Measurements from ENCODE around the gene PTMA.
"Not testable (repeated sequence)": the region's sequence is repeated elsewhere in the genome, so short reads cannot be mapped to it uniquely, and the experiment has no call there.

The PTMA gene, protein sequence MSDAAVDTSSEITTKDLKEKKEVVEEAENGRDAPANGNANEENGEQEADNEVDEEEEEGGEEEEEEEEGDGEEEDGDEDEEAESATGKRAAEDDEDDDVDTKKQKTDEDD

DNA sequence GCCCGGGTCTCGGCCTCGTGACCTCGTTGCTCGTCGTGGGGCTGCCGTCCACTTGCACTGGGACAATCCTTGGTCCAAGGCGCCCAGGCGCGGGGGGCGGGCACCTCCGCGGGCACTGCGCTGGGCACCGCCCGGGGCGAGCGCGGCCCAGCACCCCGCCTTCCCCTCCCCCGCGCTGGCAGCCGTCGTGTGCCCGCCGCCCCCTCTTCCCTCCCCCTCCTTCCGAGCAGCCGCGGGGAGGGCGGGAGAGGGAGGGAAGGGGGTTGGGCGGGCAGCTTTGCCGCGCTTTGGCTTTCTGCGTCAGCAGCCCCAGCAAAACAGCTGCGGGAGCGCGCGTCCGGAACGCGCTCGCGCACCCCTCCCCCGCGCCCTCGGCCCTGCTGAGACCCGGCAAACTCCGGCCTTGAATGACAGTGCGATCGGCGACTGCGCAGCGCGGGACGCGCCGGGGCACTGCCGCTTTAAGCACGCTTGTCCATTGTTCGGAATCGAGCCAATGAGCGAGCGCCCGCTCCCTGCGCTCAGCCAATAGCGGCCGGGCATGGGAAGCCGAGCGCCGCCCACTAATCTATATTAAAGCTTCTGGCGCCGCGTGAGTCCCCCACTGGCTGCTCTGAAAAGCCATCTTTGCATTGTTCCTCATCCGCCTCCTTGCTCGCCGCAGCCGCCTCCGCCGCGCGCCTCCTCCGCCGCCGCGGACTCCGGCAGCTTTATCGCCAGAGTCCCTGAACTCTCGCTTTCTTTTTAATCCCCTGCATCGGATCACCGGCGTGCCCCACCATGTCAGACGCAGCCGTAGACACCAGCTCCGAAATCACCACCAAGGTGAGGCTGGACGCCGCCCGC, at the start of gene PTMA:
PTMA (plus strand) TSS at position 599 of the 846 bp plus-strand sequence; CDS start at position 781, 182 bp downstream.
- DNase-seq = peak; percentile 95

DNA sequence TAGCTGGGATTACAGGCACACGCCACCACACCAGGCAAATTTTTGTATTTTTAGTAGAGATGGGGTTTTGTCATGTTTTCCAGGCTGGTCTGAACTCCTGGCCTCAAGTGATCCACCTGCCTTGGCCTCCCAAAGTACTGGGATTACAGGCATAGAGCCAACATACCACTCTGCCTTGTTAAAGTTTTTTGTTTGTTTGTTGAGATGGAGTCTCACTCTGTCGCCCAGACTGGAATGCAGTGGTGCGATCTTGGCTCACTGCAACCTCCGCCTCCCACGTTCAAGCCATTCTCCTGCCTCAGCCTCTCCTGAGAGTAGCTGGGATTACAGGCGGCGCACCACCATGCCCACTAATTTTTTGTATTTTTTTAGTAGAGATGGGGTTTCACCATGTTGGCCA, 48.3 kb upstream of the PTMA start:
- not testable (repeated sequence) for DNase-seq

DNA sequence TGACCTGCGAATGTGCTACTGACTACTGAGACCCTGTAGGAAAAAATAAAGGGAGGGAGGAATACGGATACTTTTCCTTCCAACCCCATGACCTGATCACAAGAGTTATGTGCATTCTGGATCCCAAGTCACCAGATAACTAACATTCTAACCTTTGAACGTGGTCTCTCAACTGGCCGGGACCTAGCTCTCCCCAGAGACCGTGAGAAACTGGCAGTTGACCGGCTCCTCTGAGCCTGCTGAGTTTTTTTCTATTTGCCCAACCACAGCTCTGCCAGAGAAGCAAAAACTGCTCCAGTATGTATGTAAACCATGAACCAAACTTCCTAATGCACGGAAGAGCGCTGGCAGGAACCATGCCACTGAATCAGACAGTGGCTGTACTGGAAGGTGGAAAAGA, 47.5 kb upstream of the PTMA start:
- no peak for DNase-seq

DNA sequence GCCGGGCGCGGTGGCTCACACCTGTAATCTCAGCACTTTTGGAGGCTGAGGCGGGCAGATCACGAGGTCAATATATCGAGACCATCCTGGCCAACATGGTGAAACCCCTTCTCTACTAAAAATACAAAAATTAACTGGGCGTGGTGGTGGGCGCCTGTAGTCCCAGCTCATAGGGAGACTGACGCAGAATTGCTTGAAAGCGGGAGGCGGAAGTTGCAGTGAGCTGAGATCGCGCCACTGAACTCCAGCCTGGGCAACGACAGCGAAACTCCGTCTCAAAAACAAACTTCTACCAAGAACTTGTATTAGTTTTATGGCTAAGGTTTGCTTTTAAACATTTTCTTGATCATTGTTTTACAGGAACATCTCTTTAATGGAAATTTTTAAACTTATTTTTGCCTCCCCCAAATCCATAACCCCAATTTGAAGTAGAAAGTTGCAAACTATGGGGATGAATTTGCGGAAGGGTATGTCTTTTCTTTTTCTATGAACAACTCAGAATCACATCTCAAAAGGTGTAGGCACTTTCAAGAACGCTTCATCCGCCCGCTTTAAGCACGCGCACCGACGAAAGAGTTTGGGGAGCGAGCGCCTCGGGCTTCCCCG, 46.8 kb upstream of the PTMA start:
- no peak for DNase-seq

DNA sequence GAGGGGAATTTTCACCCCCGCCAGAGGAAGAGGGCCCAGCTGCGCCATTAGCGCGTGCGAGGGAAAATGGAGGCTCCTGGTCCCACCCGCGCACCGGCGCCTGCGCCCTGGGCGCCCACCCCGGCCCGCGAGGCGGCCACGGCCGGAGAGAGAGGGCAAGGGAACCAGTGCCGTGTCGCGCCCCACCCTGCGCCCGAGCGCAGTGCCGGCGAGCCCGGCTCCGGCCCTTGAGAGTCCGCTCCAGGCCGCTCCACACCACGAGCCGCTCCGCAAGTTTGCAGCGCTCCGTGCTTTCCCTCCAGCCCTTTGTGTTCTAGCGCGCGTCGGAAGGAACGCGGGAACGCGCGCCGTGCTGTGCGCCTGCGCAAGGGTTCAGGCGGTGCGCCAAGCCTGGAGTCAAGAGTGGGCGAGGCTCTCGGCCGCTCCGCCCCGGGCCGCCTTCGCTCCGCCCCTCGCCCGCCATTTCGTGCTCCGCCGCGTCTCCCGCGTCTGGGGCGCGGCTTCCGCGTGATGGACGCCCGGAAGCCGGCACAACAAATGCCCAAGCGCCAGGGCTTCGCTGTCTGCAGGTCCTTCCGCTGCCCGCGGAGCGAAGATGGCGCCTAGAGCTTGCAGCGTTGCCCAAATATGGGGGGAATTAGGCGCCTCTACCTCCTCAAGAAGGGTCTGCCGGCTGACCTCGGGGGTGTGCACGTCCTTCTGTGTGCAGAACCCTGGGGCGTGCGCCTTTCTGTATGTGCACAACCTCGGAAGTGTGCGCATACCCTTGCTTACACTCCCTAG, 46.1 kb upstream of the PTMA start:
- no peak for DNase-seq

DNA sequence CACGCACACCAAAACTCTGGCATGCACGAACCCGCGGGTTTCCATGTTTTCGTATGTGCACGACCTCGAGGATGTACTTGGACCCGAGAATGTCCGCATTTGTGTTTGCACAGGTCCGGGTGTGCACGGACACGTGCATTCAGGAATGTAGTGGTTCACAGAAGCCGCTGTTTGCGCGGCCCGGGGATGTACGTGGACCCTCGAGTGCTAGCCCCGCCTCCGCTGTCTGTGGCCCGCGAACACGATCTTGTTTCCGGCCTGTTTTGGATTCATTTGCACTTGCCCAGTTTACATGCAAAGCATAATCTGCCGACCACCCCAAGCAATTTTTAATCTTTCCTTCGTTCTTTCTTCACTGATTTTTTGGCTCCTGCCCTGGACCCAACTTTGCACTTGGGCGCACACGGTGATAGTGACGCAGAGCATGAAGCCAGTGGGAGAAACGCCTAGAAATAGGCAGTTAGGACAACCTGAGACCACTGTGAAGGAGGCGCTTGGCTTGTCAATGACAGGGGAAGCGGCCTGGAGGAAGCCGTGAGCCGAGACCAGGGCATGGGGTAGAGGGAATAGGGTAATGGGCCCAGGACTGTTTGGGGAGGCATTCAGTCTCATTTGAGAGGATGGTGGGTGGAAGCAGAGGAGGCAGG, 45.4 kb upstream of the PTMA start:
- no peak for DNase-seq

DNA sequence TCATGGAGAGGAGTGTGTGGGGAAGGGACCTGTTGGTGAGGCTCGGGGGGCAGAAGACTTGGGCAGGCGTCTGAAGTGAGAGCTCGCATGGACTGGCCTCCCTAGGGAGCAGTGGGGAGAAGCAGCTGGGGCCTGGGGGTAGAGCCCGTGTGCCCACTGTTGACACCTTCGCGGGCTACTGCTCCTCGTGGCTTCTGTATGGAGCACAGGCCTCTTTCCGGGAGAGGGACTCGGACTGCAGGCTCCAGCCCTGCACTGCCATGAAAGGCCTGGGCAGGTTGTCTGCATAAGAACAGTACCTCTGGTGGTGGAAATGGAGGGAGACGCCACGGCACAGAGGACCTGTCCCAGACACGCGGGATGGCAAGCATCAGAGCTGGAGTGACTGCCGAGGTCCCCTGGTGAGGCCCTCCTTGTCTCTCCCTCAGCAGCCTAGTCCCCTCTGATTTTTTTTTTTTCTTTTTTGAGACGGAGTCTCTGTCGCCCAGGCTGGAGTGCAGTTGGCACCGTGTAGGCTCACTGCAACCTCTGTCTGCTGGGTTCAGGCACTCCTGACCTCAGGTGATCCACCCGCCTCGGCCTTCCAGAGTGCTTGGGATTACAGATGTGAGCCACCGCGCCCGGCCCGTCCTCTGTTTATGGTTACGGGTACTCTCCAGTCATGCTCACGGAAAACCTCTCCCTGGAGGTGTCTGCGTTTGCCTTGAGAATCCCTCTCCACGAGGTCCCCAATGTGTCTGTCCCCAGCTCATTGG, 44.7 kb upstream of the PTMA start:
- DNase-seq = no peak

DNA sequence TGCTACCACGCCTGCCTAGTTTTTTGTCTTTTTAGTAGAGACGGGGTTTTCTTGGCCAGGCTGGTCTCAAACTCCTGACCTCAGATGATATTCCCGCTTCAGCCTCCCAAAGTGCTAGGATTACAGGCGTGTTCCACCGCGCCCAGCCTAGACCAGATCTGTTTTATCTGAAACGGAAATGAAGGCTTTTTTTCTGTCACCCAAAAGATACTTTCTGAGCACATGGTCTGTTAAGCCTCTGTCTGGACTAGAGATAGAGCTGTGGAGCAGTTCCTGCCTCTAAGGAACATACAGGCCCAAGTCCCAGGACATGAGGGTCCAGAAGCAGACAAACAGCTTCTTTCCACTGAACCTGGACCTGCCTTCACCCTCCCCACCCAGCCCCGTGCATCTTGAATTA, 43.6 kb upstream of the PTMA start:
- DNase-seq = no peak

DNA sequence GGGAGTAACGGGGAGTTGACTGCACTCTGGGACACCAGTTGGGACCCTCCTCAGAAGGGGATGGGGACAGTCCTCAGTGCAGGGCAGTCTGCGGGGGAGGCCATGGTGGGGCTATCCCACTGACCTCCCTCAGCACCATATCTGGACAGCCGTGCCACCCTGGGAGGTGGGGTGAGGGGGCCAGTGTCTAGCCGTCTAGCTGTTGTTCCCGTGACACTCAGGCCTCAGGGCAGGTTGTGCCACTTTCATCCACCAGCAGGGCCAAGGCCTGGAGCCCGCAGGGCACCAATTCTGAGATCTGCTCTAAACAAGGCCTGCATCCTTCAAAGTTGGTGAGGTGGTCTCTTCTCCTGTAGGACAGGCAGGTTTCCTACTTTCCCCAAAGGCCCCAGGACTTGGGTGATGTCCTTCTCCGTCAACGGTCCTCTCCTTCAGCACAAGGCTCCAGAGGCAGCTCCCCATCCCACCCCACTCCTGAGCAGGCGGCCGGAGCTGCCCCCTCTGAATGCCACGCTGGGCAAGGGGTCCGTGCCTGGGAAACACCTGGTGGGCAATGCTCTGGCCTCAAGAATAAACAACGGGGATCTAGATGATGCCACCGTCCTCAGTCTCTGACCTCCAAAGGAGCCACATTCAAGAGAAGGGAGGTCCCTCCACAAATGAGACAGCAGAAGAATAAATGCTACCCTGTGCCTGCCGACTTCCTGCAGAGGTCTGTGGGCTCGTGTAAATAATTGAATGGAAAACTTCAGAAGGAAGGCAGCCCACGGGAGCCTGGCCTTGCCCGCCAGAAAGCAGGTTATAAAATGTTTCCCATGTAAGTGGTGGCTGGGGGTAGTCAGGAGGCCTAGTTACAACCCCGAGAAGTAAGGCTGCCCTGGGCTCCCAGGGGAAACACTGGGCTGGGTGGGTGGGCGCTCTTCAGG, 42.8 kb upstream of the PTMA start:
- DNase-seq = no peak

DNA sequence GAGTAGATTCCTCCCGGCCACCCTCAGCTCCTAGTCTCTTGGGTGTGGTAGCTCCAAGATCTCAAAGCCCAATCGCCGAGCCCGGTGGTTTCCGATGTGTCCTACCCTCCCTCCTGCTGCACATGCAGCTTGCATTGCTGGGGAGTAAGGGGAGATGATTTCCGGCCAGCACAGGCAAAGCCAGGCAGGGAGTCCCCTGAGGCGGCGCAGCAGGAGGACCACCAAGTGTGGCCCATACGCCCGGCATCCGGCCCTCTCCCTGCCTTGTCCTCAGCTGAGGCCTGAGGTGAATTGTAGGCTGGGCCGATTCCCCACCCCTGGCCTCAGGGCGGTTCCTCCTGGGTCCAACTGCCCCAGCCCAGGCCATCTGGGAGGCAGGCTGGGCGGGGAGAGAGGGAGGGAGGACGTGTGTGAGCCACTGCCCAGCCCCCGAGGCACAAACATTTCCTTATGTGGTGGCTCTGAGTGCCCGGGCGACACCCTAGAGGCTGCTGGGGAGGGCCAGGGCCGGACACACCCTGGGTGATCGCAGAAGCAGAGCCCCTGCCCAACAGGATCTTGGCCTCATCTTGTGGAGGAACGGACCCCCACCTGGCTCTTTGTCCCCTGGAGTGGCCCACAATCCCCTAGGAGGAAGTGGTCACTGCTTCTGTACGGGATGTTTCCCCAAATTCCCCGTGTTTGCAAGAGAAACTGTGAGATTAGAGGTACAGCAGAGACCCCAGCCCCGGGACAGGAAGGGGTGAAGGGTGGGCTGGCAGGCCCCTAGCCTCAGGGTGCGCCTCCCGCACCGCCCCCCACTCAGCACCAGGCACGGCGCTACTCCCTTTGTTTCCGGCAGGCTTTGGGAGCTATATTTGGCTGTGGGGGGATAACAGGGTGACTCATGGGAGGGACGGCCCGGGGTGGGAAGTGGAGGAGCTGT, 41.9 kb upstream of the PTMA start:
- DNase-seq = no peak

DNA sequence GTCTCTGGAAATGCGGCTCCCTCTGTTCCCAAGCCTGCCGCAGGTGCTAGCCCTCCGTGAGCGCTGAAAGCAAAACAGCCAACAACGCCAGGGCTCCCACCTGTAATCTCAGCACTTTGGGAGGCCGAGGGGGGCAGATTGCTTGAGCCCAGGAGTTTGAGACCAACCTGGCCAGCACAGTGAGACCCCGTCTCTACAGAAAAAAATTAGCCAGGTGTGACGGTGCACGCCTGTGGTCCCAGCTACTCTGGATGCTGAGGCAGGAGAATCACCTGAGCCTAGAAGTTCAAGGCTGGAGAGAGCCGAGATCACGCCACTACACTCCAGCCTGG, 41.3 kb upstream of the PTMA start:
- no peak for DNase-seq

DNA sequence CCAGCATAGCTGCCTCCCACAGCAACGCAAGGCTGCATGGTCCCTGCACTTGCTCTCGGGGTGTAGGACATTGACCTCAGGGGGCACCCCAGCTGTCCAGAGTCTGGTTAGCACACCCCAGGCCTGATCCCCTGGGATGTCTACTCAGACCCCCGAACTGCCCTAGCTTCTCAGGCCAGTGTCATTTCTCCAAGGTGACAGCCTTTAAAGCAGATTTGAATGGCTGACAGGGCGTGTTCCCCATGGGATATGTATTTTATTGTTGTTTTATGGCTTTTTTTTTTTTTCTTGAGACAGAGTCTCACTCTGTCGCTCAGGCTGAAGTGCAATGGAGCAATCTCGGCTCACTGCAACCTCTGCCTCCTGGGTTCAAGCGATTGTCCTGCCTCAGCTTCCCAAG, 40.8 kb upstream of the PTMA start:
- no peak for DNase-seq

DNA sequence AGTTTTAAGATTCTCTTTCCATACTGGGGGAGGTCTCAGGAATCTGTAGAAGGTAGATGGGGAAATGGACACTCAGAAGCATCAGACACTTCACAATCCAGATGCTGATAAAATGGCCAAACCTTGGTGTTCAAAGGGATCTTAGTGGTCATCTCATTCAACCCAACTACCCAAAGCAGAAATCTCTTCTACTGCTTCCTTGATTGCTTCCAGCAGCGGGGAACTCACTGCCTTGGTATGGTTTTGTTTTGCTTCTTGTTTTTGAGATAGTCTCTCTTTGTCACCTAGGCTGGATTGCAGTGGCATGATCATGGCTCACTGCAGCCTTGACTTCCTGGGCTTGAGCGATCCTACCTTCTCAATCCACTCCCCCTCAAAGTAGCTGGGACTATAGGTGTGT, 39.3 kb upstream of the PTMA start:
- no peak for DNase-seq

DNA sequence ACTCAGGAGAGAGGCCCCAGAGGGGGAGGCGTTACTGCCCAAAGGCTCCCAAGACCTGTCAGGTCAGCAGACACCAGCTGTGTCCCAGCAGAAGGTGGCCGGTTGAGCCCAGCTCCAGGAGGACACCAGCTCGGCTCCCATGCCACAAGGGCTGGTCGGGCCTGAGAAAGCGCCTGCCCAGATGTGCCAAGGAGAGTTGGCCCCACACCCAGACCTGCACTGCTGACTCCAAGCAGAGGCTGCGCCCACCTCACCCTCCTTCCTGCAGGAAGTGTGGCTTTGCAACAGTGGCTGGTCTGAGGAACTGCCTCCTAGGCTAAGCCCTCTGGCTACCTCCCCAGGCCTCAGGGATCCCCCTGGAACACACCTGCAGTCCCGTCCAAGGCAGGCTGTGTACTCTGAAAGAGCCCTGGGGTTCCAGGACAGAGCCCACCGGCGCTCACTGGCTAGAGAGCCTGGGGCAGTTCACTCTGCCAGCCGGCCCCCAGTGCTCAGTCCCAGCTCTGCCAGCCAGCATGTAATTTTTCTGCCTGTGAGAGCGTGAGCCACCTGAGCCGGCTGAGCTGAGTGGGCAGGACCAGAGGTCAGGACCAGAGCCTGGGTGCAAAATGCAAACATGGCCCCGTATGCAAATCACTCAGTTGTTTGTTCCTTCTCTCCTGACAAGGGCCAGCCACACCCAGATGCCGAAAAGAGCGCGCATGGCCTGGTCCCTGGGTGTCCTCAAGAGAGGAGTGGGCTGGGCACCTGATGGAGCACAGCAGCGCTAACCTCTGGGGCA, 36.9 kb upstream of the PTMA start:
- no peak for DNase-seq

DNA sequence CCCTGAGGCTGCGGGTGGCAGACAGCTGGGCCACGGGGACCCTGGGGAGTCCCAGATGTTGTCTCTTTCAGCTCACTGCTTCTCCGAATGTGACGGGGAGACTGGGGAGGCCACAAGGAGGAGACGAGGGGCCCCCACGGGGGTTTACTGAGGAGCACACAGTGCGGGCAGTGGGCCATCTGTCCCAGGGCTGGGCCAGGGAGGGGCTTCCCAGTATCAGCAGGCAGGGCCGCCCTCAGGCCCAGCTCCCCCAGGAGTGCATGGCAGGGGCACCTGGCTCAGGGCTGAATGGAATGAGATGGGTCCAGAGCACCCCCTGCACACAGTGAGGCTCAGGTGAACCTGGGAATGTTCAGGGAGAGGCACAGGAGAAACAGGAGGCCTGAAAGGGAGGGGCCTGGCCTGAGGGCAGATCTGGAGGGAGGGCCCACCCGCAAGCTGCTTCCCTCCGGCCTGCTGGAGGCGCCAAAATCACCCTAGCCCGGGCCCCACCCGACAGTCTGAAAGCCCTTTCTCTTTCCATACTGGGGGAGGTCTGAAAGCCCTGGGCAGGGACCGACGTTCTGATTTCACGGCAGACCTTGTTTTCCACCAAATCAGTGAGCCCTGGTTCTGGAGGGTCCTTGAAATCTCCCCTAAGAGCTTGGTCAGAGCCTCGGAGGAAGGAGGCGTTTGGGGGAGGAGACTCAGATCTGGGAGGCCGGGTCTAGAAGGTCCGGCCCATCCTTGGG, 35.5 kb upstream of the PTMA start:
- no peak for DNase-seq

DNA sequence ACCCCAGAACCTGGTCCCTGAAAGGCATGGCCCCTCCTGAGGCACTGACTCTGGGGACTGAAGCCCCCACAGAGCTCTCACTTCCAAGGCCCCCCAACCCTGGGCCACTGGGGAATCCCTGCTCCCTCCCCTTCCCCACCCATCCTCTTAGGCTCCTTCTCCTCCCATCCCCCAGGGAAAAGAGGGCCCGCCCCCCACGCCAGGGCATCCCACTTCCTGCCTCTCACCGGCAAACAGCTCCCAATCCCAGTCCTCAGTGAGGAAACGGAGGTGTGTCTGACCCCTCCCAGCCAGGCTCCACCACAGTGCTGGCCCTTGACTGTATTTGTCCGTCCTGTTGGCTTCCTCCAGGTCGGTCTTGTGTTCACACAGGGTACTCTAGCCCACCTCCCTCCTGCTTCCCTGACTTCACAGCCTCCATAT, 35.0 kb upstream of the PTMA start:
- DNase-seq = no peak

DNA sequence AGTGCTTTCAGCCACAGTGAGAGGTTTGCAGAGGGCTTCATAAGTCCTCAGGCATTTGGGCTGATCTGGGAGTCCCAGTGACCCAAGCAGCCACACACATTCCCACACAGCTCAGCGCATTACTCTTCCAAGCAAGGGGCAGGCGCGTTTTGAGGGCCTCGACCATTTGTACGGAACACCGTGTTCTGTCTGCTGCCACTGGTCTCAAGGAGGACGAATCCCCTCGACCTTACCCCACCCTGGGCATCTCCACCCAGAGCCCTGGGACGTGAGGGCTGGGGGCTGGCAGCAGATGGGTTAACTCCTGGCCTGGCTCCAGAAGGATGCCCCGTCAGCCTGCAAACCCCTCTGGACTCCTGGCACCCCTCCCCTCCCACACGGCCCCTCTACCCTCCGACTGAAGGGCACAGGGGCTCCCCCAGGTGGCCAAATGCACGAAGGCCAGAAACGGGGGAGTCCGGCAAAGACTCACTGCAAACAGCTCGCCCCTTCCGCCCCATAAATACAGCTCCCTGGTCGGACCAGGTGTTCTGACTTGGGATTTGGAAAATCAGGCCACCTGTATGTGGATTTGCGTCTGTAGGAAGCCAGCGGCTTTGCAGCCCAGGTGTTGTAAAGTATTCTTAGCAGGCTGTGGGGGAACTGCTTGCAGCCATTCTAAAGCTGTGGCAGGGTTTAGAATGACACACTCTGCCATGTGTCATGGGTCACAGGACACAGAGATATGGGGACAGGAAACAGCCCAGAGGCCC, 33.6 kb upstream of the PTMA start:
- DNase-seq = peak; percentile 22

DNA sequence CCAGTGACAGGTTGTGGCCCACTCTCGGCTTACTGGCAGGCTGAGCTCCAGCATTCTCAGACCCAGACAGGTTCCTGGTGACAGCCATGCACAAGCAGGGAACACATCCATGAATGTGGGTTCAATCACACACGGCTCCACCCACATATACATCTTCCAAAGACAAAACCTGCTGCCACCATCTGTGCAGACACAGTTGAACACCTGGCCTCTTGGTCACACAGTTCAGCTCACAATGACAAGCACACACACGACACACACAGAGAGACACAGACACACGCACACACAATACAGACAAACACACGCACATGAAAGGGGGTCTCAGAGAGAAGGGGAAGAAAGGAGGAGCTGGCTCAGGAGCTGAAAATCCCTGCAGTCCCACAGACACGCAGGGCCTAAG, 32.1 kb upstream of the PTMA start:
- DNase-seq = no peak

Measured in NCI-H748 treated with DMSO at 0.1 percent for 48 hours (cell line).